Right cardiac atrium (tissue), 5 donors: ENCODE measurements around the gene GBA3. TPM values are rescaled to one million over a fixed set of nuclear protein-coding genes. Genes with fewer than 3 reads are reported as not detected.

ENCODE experiments used
- ATAC-seq, 2 donors: fragments of 200-7000 bp; cut with Tn5 transposase; one replicate each; pipeline versions ENCODE4 v1.8.0 to v1.9.1; 2020; ENCODE audit warnings: moderate library complexity in 2 of 2, mild to moderate bottlenecking in 1 of 2
- DNase-seq, 3 donors: peaks; one replicate each; pipeline ENCODE4 v3.0.0-alpha.2; 2020
- H3K27ac ChIP-seq: one replicate; pipeline ENCODE4 v1.5.1; 2013; ENCODE audit warnings: mild to moderate bottlenecking, low read length, control low read depth, moderate library complexity
- H3K27me3 ChIP-seq: one replicate; pipeline ENCODE4 v1.6.1; 2013; ENCODE audit not compliant: control insufficient read depth, insufficient read depth
- H3K4me1 ChIP-seq: one replicate; pipeline ENCODE4 v1.6.1; 2013; ENCODE audit warnings: low read length; ENCODE audit not compliant: control insufficient read depth, insufficient read depth
- H3K4me3 ChIP-seq: one replicate; pipeline ENCODE4 v1.5.1; 2013; ENCODE audit warnings: low read length, control low read depth
- H3K9me3 ChIP-seq: one replicate; pipeline ENCODE4 v1.6.1; 2013; ENCODE audit warnings: low read length; ENCODE audit not compliant: control insufficient read depth
- WGBS: extraction: QIAGEN DNeasy Blood & Tissue Kit; methylation state at CpG from one replicate; pipeline ENCODE4 v1.1.7; 2013; 5-methylcytosine and 5-hydroxymethylcytosine counted together
- intact Hi-C, 4 donors: fragments of 100-400 bp; cut with DNase I; formaldehyde crosslinking; loops; one replicate each; pipeline versions ENCODE4 v1.11.0 to v1.14.0; 2022 to 2023
- polyA plus RNA-seq: library from polyadenylated mRNA; stranded (reverse); fragments of 200-250 nt; gene quantifications from one replicate; pipeline ENCODE4 v1.2.3, GENCODE V29; 2013
- total RNA-seq, 4 donors: library from RNA; stranded (reverse); fragmentation: NEBNext Ultra II Directional; extraction: Animal tissue kit (Norgen Biotek cat#: 25700); gene quantifications; one replicate each; pipeline ENCODE4 v1.2.1, GENCODE V29; 2021
- donor health status: healthy with polysubstance abuse.
- donor health status: DM: no; HTN: yes; CAD: no.
- donor health status: DM: no; HTN: no; CAD: no.
- donor health status: DM: no; HTN: yes; CAD: no; lungs with severe emphysema.
- donor health status: DM: yes; HTN: yes; CAD: no.

GBA3 gene
- total and polyA plus RNA-seq, 5 donors: not detected

DNA sequence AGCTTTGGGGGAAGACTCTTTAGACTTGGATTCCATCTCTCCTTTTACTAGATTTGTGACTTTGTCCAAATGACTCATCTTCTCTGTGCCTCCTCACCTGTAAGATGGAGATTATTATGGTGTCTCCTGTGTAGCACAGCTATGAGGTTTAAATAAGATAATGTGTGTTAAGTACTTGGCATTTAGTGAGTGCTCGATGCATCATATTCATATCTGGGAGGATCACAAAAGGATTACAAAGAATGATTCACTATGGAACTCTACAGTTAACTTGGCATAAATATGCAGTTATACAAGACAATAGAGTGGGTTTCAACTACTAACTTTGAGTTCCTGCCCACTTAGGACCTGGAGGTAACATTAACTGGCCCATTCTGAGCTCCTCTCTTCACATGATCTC, 2.3 kb downstream of the GBA3 start:
- no peaks in the 10 kb centered on the region for H3K27me3 ChIP-seq
- H3K4me3 ChIP-seq: no peak overlapping the region
- no peak overlapping the region for H3K27ac ChIP-seq
- WGBS: 94% methylated on average over 1 of the region's 1 CpG
- H3K9me3 ChIP-seq: no peaks in the 10 kb centered on the region
- no peaks in the 10 kb centered on the region for H3K4me1 ChIP-seq
- ATAC-seq: no peak
- intact Hi-C loops: loop anchor here in 1 of 4 donors (10.0 kb wide), 1 partner anchor 290 kb away; no protein-coding TSS in a partner anchor
- no peak for DNase-seq

DNA sequence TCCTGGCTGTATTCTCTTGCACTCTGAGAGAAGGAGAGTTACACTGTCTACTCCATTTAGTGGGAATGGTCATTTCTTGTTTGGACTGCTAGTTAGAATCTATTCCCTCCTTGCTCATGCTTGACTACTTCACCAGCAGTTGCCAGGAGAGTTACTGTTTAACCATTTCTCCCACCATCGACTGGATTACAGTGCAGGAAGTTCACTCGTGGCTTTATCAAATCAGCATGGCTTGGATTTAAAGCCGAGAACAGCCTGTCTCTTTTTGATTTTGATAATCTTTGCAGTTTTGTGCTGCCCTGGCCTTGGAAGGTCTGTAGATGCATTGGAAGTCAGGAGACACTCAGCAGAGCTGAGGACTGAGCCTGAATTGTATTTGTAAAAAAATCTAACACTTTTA, 3.2 kb downstream of the GBA3 start:
- 30% methylated on average over 3 of the region's 3 CpGs for WGBS
- ATAC-seq (no peak), DNase-seq (no peak)
- intact Hi-C loops: loop anchor here in 1 of 4 donors (10.0 kb wide), 1 partner anchor 291 kb away; no protein-coding TSS in a partner anchor
- Histone ChIP-seq H3K4me1 (no peaks in the 10 kb centered on the region), H3K9me3 (no peaks in the 10 kb centered on the region), H3K27ac (no peak overlapping the region), H3K27me3 (no peaks in the 10 kb centered on the region), H3K4me3 (no peak overlapping the region)

- WGBS: 68% methylated on average over 6 of the region's 6 CpGs
- ATAC-seq: no peak
- Histone ChIP-seq H3K27me3 (no peaks in the 10 kb centered on the region), H3K9me3 (no peaks in the 10 kb centered on the region), H3K4me3 (no peak overlapping the region), H3K27ac (no peak overlapping the region), H3K4me1 (no peaks in the 10 kb centered on the region)
- DNase-seq: no peak
- intact Hi-C loops: no loop called here
Observed at GRCh38 chr4:22703912-22704311, 11.2 kb downstream of the GBA3 start.

DNA sequence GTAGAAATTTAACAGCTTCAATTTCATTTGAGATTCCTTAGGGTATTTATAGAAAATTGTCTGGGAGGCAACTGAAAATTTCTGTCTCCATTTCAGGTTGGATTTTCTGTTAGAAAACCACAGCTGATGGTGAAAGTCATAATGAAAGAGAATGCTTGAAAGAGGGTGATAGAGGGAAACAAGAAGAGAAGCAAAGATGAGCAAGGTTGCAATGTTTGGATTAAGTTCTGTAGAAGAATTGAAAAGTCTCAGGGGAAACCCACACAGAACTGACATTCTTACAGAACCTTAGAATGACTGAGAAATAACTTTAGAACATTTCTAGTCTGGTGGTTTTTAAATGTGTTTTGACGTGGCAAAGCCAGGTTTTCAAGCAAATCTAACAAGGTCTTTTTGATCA, 14.7 kb downstream of the GBA3 start:
- no peaks in the 10 kb centered on the region for H3K27me3 ChIP-seq
- H3K27ac ChIP-seq: no peak overlapping the region
- WGBS: 77% methylated on average over 1 of the region's 1 CpG
- ATAC-seq (no peak), DNase-seq (no peak)
- intact Hi-C loops: no loop called here
- H3K4me1 ChIP-seq: no peaks in the 10 kb centered on the region
- no peaks in the 10 kb centered on the region for H3K9me3 ChIP-seq
- H3K4me3 ChIP-seq: no peak overlapping the region

DNA sequence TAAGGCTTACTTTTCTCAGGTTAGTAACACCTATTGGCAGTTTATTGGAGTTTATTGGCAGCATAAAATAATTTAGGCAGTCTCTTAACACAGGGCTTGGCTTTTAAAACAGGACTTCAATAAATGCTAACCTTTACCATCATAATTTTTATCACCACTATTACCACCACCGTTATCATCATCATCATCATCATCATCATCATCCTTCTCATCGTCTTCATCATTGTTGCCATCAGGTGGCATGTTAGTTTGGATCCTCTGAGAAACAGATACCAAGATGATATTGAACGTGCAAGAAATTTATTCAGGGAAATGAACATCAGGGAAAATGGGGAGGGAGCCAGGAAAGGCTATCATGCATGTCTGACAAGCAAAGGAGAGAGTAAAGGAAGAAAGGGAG, 16.2 kb downstream of the GBA3 start:
- ATAC-seq (no peak), DNase-seq (no peak)
- H3K4me3 ChIP-seq: no peak overlapping the region
- H3K9me3 ChIP-seq: no peaks in the 10 kb centered on the region
- intact Hi-C loops: no loop called here
- no peak overlapping the region for H3K27ac ChIP-seq
- H3K4me1 ChIP-seq: peaks cover 1% of the 10 kb centered on the region
- H3K27me3 ChIP-seq: no peaks in the 10 kb centered on the region
- WGBS: 78% methylated on average over 3 of the region's 3 CpGs

DNA sequence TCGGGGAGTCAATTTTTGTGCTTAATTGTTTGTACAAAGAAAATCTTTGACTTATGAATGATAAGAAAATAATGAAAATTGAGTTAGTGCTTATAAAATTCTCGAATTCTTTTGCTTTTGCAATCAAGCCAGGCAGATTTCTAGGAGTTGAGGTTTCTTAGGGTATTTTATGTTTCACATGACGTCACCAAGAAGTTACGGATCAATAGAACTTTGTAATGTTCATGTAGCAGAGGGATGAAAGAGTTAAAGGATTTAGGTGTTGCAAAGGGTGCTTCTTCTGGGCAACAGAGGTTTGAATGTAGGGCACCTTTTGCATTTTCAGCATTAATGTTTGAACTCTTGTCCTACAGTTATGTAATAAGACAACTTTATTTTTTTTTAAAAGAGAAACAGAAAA, 19.4 kb downstream of the GBA3 start:
- Histone ChIP-seq H3K27ac (no peak overlapping the region), H3K4me3 (no peak overlapping the region), H3K4me1 (peaks cover 1% of the 10 kb centered on the region), H3K9me3 (no peaks in the 10 kb centered on the region), H3K27me3 (no peaks in the 10 kb centered on the region)
- ATAC-seq: no peak
- intact Hi-C loops: no loop called here
- 76% methylated on average over 4 of the region's 4 CpGs for WGBS
- DNase-seq: no peak

DNA sequence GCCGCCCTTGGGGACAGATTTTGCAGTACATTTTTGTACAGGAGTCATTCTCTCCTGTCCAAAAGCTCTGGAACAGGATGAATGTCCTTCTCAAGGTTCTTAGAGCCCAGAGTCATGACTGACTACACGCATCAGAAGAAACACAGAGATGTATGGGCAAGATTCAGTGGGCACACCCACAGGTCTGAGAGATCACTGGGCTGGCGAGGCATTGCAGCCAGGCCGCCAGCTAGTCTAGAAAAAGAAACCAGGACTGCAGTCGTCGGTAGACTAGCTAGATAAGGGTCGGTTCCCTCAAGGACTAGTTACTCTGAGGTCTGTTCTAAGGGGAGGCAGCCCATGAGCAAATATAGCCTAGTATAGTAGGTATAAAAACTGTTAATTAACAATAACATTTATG, 19.8 kb downstream of the GBA3 start:
- ATAC-seq (no peak), DNase-seq (no peak)
- H3K27ac ChIP-seq: no peak overlapping the region
- H3K27me3 ChIP-seq: no peaks in the 10 kb centered on the region
- peaks cover 1% of the 10 kb centered on the region for H3K4me1 ChIP-seq
- H3K4me3 ChIP-seq: no peak overlapping the region
- 75% methylated on average over 7 of the region's 7 CpGs for WGBS
- H3K9me3 ChIP-seq: no peaks in the 10 kb centered on the region
- intact Hi-C loops: no loop called here

DNA sequence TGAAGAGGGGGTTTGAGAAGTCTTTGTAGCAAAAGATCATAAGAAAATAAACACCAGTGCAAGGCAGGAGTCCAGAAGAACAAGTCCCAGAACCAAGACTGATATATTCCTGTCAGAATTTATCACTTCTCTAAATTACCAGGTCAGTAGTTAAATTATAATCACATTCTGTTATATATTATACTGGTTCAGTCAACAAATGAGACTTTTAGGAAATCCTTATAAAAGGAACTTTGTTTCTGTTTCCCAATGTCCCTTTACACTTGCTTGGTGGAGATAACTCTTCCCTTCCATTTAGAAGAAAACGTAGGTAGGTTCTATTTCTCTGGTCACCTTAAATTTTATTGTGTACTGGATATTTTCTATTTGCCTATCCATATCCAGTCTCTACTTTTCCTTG, 21.1 kb downstream of the GBA3 start:
- H3K27ac ChIP-seq: no peak overlapping the region
- ATAC-seq (no peak), DNase-seq (no peak)
- no peaks in the 10 kb centered on the region for H3K9me3 ChIP-seq
- H3K4me3 ChIP-seq: no peak overlapping the region
- no peaks in the 10 kb centered on the region for H3K27me3 ChIP-seq
- H3K4me1 ChIP-seq: peaks cover 1% of the 10 kb centered on the region
- intact Hi-C loops: no loop called here
- WGBS: 86% methylated on average over 1 of the region's 1 CpG

- DNase-seq: no peak
- WGBS: 54% methylated on average over 3 of the region's 3 CpGs
- Histone ChIP-seq H3K27ac (no peak overlapping the region), H3K9me3 (no peaks in the 10 kb centered on the region), H3K4me3 (no peak overlapping the region), H3K4me1 (no peaks in the 10 kb centered on the region), H3K27me3 (no peaks in the 10 kb centered on the region)
- intact Hi-C loops: no loop called here
- no peak for ATAC-seq
Observed at GRCh38 chr4:22719218-22719617, 26.5 kb downstream of the GBA3 start.

DNA sequence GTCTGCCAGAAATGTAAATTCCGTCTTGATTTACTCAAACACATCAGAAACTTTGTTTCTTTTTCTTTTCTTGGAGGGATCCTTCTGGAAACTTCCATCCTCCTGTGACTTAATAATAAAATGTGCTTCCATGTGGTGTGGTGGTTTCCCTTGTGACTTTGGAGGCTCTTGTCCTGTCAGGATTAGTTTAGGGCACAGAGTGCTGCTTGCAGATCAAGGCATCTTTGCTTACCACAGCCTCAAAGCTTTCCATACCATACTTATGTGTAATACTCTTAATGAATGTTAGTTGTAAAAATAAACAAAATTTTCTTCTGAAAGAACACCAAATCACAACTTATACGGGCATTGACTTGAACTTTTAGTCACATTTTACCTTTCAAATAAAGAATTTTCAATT, 27.4 kb downstream of the GBA3 start:
- Histone ChIP-seq H3K4me3 (no peak overlapping the region), H3K27ac (no peak overlapping the region), H3K27me3 (no peaks in the 10 kb centered on the region), H3K9me3 (no peaks in the 10 kb centered on the region), H3K4me1 (no peaks in the 10 kb centered on the region)
- intact Hi-C loops: no loop called here
- no peak for DNase-seq
- no peak for ATAC-seq
- 78% methylated on average over 2 of the region's 2 CpGs for WGBS

- Histone ChIP-seq H3K4me1 (no peaks in the 10 kb centered on the region), H3K27ac (no peak overlapping the region), H3K27me3 (no peaks in the 10 kb centered on the region), H3K4me3 (no peak overlapping the region), H3K9me3 (no peaks in the 10 kb centered on the region)
- ATAC-seq (no peak), DNase-seq (no peak)
- 50% methylated on average over 1 of the region's 1 CpG for WGBS
- intact Hi-C loops: no loop called here
Observed at GRCh38 chr4:22721204-22721603, 28.5 kb downstream of the GBA3 start.

DNA sequence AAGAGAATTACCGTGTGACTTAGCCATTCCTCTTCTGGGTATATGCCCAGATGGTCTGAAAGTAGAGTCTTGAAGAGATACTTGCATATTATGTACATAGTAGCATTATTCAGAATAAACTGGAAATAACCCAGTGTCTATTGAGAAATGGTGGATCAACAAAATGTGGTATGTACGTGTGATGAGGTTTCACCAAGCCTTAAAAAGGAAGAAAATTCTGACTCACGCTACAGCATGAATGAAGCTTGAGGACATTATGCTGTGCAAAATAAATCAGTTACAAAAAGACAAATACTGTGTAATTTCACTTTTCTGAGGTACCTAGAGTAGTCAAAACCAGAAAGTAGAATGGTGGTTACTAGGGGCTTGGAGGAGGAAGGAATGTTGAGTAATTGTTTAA, 37.3 kb downstream of the GBA3 start:
- 91% methylated on average over 3 of the region's 3 CpGs for WGBS

More for the DNA sequence above, 37.3 kb downstream of the GBA3 start:
- Histone ChIP-seq H3K4me3 (no peak overlapping the region), H3K27ac (no peak overlapping the region), H3K4me1 (no peaks in the 10 kb centered on the region), H3K27me3 (no peaks in the 10 kb centered on the region), H3K9me3 (no peaks in the 10 kb centered on the region)
- intact Hi-C loops: no loop called here
- DNase-seq: no peak
- no peak for ATAC-seq
